MM.1S (cell line): ENCODE results near the gene ADSS2.

Source experiments
- EZH2 ChIP-seq: fragments of 300-600 bp; sonication (generic); optimal IDR thresholded peaks from 2 replicates; pipeline ENCODE3; 2017; ENCODE audit warnings: low read depth, mild to moderate bottlenecking, antibody characterized with exemption, low read length, mixed read lengths
- EZH2phosphoT487 ChIP-seq: fragments of 300-600 bp; sonication (generic); IDR thresholded peaks from 2 replicates; pipeline ENCODE4 v1.6.1; 2018; ENCODE audit warnings: antibody characterized with exemption, low read length
- TF ChIP-seq, protein P1 (sequence below): fragments of 300-600 bp; sonication (generic); IDR thresholded peaks from 2 replicates; pipeline ENCODE4 v1.5.1; 2016; ENCODE audit warnings: antibody characterized with exemption, low read length, mixed read lengths

GRCh38 chr1:244439391-244440032, 12.2 kb downstream of the ADSS2 start:
- TF ChIP-seq, protein P1, sequence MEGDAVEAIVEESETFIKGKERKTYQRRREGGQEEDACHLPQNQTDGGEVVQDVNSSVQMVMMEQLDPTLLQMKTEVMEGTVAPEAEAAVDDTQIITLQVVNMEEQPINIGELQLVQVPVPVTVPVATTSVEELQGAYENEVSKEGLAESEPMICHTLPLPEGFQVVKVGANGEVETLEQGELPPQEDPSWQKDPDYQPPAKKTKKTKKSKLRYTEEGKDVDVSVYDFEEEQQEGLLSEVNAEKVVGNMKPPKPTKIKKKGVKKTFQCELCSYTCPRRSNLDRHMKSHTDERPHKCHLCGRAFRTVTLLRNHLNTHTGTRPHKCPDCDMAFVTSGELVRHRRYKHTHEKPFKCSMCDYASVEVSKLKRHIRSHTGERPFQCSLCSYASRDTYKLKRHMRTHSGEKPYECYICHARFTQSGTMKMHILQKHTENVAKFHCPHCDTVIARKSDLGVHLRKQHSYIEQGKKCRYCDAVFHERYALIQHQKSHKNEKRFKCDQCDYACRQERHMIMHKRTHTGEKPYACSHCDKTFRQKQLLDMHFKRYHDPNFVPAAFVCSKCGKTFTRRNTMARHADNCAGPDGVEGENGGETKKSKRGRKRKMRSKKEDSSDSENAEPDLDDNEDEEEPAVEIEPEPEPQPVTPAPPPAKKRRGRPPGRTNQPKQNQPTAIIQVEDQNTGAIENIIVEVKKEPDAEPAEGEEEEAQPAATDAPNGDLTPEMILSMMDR: no peak
- TF ChIP-seq EZH2 (no peak), EZH2phosphoT487 (no peak)
